ENCODE results near the gene TBX21. TPM values are rescaled to one million over a fixed set of nuclear protein-coding genes. Genes with fewer than 3 reads are reported as not detected.

Gene TBX21, protein sequence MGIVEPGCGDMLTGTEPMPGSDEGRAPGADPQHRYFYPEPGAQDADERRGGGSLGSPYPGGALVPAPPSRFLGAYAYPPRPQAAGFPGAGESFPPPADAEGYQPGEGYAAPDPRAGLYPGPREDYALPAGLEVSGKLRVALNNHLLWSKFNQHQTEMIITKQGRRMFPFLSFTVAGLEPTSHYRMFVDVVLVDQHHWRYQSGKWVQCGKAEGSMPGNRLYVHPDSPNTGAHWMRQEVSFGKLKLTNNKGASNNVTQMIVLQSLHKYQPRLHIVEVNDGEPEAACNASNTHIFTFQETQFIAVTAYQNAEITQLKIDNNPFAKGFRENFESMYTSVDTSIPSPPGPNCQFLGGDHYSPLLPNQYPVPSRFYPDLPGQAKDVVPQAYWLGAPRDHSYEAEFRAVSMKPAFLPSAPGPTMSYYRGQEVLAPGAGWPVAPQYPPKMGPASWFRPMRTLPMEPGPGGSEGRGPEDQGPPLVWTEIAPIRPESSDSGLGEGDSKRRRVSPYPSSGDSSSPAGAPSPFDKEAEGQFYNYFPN
- not detected in 2 replicates for total RNA-seq (2014; rRNA removed; shearing (Covaris generic))

GRCh38 chr17:47733047-47733673 lies at the start of gene TBX21:
TBX21 (plus strand) TSS chr17:47733236; CDS start chr17:47733455, 219 bp downstream.
- Histone ChIP-seq H3K27ac (no peak within 1 kb of the TSS), H3K27me3 (peaks cover 25% of the 10 kb centered on the region), H3K4me1 (peaks cover under 1% of the 10 kb centered on the region), H3K4me3 (0 out of 2 replicates have a peak within 1 kb of the TSS, but pooled peaks have one; percentile 11), H3K9me3 (replicated peaks) (no peaks in the 10 kb centered on the region), H3K36me3 (no peaks in the 10 kb centered on the region)
- peak; percentile 45 to 59 for DNase-seq

DNA sequence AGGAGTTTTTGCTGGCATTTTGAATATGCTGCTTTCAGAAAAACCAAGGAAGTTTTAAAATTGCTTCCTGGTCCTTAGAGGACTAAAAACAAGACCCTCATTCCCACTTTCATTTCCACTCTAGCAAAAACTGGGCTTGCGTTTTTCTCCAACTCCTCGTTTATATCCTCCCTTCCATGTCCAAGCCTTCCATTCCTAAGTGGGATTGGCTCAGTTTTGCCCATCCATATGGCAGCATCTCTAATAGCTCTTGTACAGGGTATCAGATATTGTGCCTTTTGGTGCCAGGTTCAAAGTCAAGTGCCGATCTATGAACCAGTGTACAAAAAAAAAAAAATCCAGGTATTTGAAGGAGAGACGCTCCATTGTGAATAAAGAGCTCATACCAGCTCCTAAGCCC lies 49.0 kb upstream of the TBX21 start:
- no peak for DNase-seq
- H3K27me3 ChIP-seq, result no peaks in the 10 kb centered on the region
- H3K27ac ChIP-seq, result no peak overlapping the region
- H3K36me3 ChIP-seq, result peaks cover 67% of the 10 kb centered on the region
- H3K4me3 ChIP-seq, result no peak overlapping the region
- H3K9me3 ChIP-seq (replicated peaks), result no peaks in the 10 kb centered on the region
- no peaks in the 10 kb centered on the region for H3K4me1 ChIP-seq

DNA sequence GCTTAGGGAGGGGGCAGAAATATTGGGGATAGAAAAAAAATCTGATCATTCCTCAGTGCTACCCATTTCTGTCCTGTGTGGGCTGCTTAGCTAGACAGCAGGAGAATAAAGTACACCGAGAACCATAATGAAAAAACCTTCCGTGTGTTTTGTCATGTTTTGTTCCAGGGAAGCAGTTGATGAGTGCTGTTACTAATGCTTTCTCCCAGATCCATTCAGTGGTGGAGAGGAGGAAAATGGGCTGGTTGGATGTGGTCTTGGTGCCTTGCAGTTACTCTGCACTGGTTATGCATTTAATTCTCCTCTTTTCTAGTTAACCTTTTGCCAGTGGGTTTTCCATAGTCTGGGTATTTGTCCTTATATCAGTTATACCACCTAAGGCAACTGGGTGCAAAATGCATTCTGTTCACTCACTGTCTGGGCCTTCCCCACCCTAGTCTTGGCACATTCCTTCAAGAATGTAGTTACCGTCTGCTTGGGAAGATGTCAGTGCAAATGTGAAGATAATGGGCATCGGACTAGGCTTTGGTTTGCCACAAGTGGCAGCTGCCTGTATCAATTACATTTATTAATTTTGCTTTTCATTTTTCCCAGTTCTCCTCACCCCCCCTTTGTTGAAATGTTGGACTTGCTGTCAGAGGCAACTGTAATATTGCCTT lies 48.4 kb upstream of the TBX21 start:
- Histone ChIP-seq H3K36me3 (peaks cover 60% of the 10 kb centered on the region), H3K27ac (no peak overlapping the region), H3K27me3 (no peaks in the 10 kb centered on the region), H3K4me3 (no peak overlapping the region), H3K4me1 (no peaks in the 10 kb centered on the region), H3K9me3 (replicated peaks) (no peaks in the 10 kb centered on the region)
- DNase-seq, result no peak

GRCh38 chr17:47685556-47686275 lies 47.3 kb upstream of the TBX21 start:
- Histone ChIP-seq H3K27me3 (no peaks in the 10 kb centered on the region), H3K27ac (no peak overlapping the region), H3K4me3 (no peak overlapping the region), H3K36me3 (peaks cover 50% of the 10 kb centered on the region), H3K9me3 (replicated peaks) (no peaks in the 10 kb centered on the region), H3K4me1 (no peaks in the 10 kb centered on the region)
- no peak for DNase-seq

DNA sequence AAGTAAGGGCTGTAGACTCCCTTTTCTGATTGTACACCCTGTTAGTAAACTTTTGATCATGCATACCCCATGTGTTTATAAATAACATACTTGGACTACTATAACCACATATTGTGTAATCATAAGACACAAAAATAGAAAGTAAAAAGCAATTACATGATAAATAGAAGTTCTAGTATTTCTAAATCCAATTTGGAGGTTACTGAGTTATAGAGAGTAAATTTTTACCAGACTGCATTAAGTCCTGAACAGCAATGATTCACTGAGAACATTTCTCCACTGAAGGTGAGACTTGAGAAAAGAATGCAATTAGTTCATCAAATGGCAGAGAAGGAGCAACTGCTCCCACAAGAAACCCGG lies 46.8 kb upstream of the TBX21 start:
- no peak overlapping the region for H3K4me3 ChIP-seq
- H3K27ac ChIP-seq, result no peak overlapping the region
- H3K27me3 ChIP-seq, result no peaks in the 10 kb centered on the region
- no peaks in the 10 kb centered on the region for H3K9me3 ChIP-seq (replicated peaks)
- no peaks in the 10 kb centered on the region for H3K4me1 ChIP-seq
- DNase-seq, result no peak
- H3K36me3 ChIP-seq, result peaks cover 46% of the 10 kb centered on the region

- Histone ChIP-seq H3K4me3 (no peak overlapping the region), H3K9me3 (replicated peaks) (no peaks in the 10 kb centered on the region), H3K27me3 (no peaks in the 10 kb centered on the region), H3K27ac (no peak overlapping the region), H3K36me3 (peaks cover 40% of the 10 kb centered on the region), H3K4me1 (no peaks in the 10 kb centered on the region)
- no peak for DNase-seq
These were observed 46.2 kb upstream of the TBX21 start for GRCh38 chr17:47686664-47687327.

- Histone ChIP-seq H3K4me1 (peaks cover 5% of the 10 kb centered on the region), H3K27ac (no peak overlapping the region), H3K4me3 (no peak overlapping the region), H3K36me3 (peaks cover 35% of the 10 kb centered on the region), H3K9me3 (replicated peaks) (no peaks in the 10 kb centered on the region), H3K27me3 (no peaks in the 10 kb centered on the region)
- DNase-seq, result no peak
These were observed 45.7 kb upstream of the TBX21 start for GRCh38 chr17:47687328-47687690.

GRCh38 chr17:47687748-47688147 lies 45.3 kb upstream of the TBX21 start:
- Histone ChIP-seq H3K4me3 (no peak overlapping the region), H3K4me1 (peaks cover 10% of the 10 kb centered on the region), H3K9me3 (replicated peaks) (no peaks in the 10 kb centered on the region), H3K36me3 (peaks cover 31% of the 10 kb centered on the region), H3K27ac (no peak overlapping the region), H3K27me3 (no peaks in the 10 kb centered on the region)
- no peak for DNase-seq

GRCh38 chr17:47690121-47690520 lies 42.9 kb upstream of the TBX21 start:
- H3K9me3 ChIP-seq (replicated peaks), result no peaks in the 10 kb centered on the region
- no peak overlapping the region for H3K27ac ChIP-seq
- H3K36me3 ChIP-seq, result peaks cover 14% of the 10 kb centered on the region
- H3K27me3 ChIP-seq, result no peaks in the 10 kb centered on the region
- DNase-seq, result no peak
- H3K4me3 ChIP-seq, result no peak overlapping the region
- peaks cover 16% of the 10 kb centered on the region for H3K4me1 ChIP-seq

DNA sequence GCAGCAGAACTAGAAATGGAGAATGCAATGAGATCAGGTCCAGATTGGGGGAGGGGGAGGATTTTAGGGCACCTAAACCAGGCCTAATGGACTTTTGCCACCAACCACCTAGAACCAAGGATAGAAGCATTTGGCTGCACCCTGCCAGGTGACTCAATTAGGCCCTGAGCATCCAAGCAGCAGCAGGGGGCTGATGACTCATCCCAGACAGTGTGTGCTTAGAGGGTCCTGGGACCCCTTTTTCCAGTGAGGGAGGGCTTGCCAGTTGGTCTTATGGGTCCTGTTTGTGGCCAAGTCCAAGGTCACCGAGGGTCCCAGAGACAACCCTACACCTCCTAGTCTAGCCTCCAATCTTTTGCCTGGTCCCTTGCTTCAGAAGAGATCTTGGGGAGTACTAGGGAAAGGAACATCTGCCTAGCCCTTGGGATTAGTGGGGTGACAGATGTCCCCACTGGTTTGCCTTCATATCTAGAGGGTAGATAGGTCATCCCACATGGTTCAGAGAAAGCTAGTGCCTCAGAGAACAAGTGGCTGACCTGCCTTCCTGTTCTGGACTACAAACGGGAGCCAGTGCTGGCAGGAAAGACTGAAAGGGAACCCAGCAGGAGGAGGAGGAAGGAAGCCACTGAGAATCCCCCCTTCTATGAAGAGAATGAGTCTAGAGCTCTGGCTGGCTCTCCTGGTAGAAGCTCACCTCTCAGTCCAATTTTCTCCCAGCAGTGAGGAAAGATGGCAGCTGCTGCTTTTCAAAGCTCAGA lies 40.7 kb upstream of the TBX21 start:
- no peak for DNase-seq

DNA sequence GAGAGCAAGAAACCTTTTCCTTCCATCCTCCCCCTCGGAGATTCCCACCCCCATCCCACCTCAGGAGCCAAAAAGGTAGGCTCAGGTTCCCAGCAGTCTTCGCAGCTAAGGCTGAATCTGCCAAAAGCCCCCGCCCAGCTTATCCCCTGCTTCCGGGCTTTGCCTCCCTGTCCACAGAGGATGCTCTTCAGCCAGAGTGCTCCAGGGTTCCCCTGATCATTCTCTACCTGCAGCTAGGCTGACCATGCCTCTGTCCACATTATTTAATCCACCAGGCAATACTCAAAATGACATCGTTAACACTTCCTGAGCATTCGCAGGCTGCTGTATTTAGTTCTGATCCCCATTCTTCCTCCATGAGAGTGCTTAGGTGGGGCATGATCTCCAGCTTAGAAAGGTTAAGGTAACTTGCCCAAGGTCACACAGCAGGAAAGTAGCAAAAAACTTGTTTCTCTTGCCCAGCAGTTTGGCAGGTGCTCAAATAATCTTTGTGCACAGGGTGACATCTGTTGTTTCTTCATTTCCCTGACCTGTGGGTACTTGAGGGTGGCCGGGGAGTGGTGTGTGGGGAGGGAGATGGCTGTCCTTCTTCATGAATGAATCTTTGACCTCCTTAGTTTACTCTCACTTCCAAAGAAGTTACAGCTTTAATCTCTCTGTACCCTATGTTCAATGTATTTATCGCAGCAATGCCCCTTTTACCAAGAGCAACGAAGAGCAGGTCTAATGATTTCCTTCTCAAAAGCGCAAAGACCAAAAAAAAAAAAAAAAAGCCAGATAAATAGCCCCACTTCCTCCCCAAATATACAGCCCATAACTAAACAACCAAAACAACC lies 39.9 kb upstream of the TBX21 start:
- Histone ChIP-seq H3K9me3 (replicated peaks) (no peaks in the 10 kb centered on the region), H3K36me3 (no peaks in the 10 kb centered on the region; the same call in 1 of the 2 replicates), H3K27ac (peak overlapping the region; percentile 12; the same call in 1 of the 2 replicates), H3K4me3 (peak overlapping the region; percentile 98), H3K27me3 (no peaks in the 10 kb centered on the region), H3K4me1 (peaks cover 21% of the 10 kb centered on the region)
- peak in 1 of 2 experiments; percentile 50 for DNase-seq

More for the DNA sequence above, 40.7 kb upstream of the TBX21 start:
- H3K27ac ChIP-seq, result no peak overlapping the region
- no peaks in the 10 kb centered on the region for H3K9me3 ChIP-seq (replicated peaks)
- no peak overlapping the region for H3K4me3 ChIP-seq
- no peaks in the 10 kb centered on the region for H3K27me3 ChIP-seq
- H3K36me3 ChIP-seq, result no peaks in the 10 kb centered on the region; the same call in 1 of the 2 replicates
- H3K4me1 ChIP-seq, result peaks cover 18% of the 10 kb centered on the region

DNA sequence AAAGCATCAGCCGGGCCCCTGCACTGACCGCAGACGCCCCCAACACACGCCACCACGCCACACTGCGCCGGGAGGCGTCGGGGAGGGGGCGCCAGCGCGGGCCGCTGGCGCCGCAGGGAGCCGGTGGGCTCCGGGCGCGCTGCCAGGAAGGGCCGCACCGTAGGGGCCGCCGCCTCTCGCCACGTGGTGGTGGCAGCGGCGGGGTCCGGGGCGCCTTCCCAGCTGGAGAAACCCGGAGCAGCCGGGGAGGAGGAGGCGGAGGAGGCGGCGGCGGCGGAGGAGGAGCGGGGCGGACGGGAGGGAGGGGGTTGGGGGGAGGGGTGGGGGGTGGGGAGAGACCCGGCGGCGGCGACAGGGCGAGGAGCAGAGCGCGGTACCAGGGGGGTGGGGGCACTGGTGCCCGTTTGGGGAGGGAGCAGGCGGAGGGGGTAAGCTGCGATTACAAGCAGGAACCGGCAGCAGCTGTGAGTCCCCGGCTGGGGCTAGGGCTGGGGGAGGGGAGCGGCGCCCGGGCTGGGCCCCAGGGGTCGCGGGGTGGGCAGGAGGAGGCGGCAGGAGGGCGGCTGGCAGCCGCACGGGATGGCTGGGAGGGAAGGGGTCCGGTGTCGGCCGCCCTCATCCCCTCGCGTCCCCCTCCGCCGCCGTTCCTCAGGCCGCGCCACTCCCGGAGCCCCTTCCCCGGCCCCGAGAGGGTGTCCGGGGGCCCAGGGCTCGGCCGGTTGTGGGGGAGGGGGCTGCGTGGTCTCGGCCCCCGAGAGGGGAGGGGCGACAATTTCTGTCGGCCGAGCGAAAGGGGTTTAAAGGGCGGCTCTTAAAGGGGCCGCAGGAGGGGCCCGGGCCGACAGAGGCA lies 39.1 kb upstream of the TBX21 start, which contains the start of gene TBKBP1:
TSS of gene TBKBP1 (plus strand) at position 431 of the 850 bp plus-strand sequence. CDS start 1,952 bp downstream, outside the sequence.
- H3K4me1 ChIP-seq, result peaks cover 27% of the 10 kb centered on the region
- H3K27ac ChIP-seq, result peak within 1 kb of the TSS; percentile 75
- no peaks in the 10 kb centered on the region for H3K27me3 ChIP-seq
- H3K4me3 ChIP-seq, result peak within 1 kb of the TSS; percentile 98
- no peaks in the 10 kb centered on the region for H3K9me3 ChIP-seq (replicated peaks)
- H3K36me3 ChIP-seq, result no peaks in the 10 kb centered on the region
- DNase-seq, result peak; percentile 77 to 81

Measured in SJCRH30 (cell line).